ENCODE measurements around the gene HDGFL3. TPM values are rescaled to one million over a fixed set of nuclear protein-coding genes. Genes with fewer than 3 reads are reported as not detected.

HDGFL3 gene
- polyA plus RNA-seq, 2 of the 4 experiments (the other 2 are of a cell fraction), result 47.4 to 91.2 TPM

GRCh38 chr15:83203543-83203942 lies 4.1 kb downstream of the HDGFL3 start:
- no peaks in the 10 kb centered on the region for H3K9me3 ChIP-seq
- DNase-seq (ENCODE audit: low read depth in 1 of 2, low spot score in 1 of 2) (no peak), FAIRE-seq (peak; percentile 46), ATAC-seq (no peak)
- TF ChIP-seq HEYL (CRISPR knock-in tag; IDR thresholded peaks at IDR 0.05) (no peak), ESRRA (IDR thresholded peaks at IDR 0.05; ENCODE audit: borderline replicate concordance, low read length) (no peak), HOXB5 (CRISPR knock-in tag; IDR thresholded peaks at IDR 0.05) (no peak), POLR2A (IDR thresholded peaks at IDR 0.05; ENCODE audit: low read length) (no peak), JUNB (IDR thresholded peaks at IDR 0.05) (no peak), PHF8 (IDR thresholded peaks at IDR 0.05; ENCODE audit: borderline replicate concordance, low read depth) (no peak), CHD2 (IDR thresholded peaks at IDR 0.05; ENCODE audit: low read length, partially characterized antibody) (no peak), MAX (IDR thresholded peaks at IDR 0.05) (no peak), NFE2L2 (conservative IDR thresholded peaks at IDR 0.05; ENCODE audit: low read length) (no peak), RCOR1 (IDR thresholded peaks at IDR 0.05; ENCODE audit: low read depth, low read length) (no peak), CBX8 (IDR thresholded peaks at IDR 0.05) (no peak), USF2 (IDR thresholded peaks at IDR 0.05) (no peak), ELK1 (IDR thresholded peaks at IDR 0.05; ENCODE audit: low read depth, low read length) (no peak), RAD21 (conservative IDR thresholded peaks at IDR 0.05 in 1 of 2, IDR thresholded peaks at IDR 0.05 in 1 of 2) (no peak), ZFP36 (IDR thresholded peaks at IDR 0.05; ENCODE audit: borderline replicate concordance, partially characterized antibody) (no peak), RARB (CRISPR knock-in tag; IDR thresholded peaks at IDR 0.05) (no peak)
- H3K4me1 ChIP-seq, result peaks cover 29% of the 10 kb centered on the region
- H3K4me3 ChIP-seq, result no peak overlapping the region
- WGBS (ENCODE audit: missing lambda C conversion rate), result 88% methylated on average over 4 of the region's 4 CpGs
- ChIA-PET POLR2A (no interaction called here), CTCF (no interaction called here)
- no peak overlapping the region for H3K27ac ChIP-seq
- H3K4me2 ChIP-seq, result no peak overlapping the region

- TF ChIP-seq HOXA7 (CRISPR knock-in tag; IDR thresholded peaks at IDR 0.05), result no peak
- TF ChIP-seq RNF2 (IDR thresholded peaks at IDR 0.05; ENCODE audit: borderline replicate concordance, low read depth), result no peak
- TF ChIP-seq REST (IDR thresholded peaks at IDR 0.05), result no peak
- TF ChIP-seq MAX (IDR thresholded peaks at IDR 0.05), result no peak
- no peak for TF ChIP-seq EP300 (IDR thresholded peaks at IDR 0.05)
- TF ChIP-seq ZC3H11A (IDR thresholded peaks at IDR 0.05), result no peak
- no peak for TF ChIP-seq FOSB (CRISPR knock-in tag; IDR thresholded peaks at IDR 0.05)
- no peak for TF ChIP-seq CHD4 (IDR thresholded peaks at IDR 0.05; ENCODE audit: borderline replicate concordance)
- TF ChIP-seq EHF (CRISPR knock-in tag; IDR thresholded peaks at IDR 0.05), result no peak
- TF ChIP-seq CEBPB (IDR thresholded peaks at IDR 0.05), result no peak
- no peak for TF ChIP-seq FOSL2 (IDR thresholded peaks at IDR 0.05)
- TF ChIP-seq FOSL2 (CRISPR knock-in tag; IDR thresholded peaks at IDR 0.05), result no peak
- no peak for TF ChIP-seq USF2 (IDR thresholded peaks at IDR 0.05)
- TF ChIP-seq RAD21 (conservative IDR thresholded peaks at IDR 0.05 in 1 of 2, IDR thresholded peaks at IDR 0.05 in 1 of 2), result no peak
- no peak for TF ChIP-seq ZSCAN20 (CRISPR knock-in tag; IDR thresholded peaks at IDR 0.05)
- H3K4me2 ChIP-seq, result no peak overlapping the region
- FAIRE-seq, result peak; percentile 46
Observed at GRCh38 chr15:83200589-83200988, 7.0 kb downstream of the HDGFL3 start.

More at GRCh38 chr15:83200589-83200988, 7.0 kb downstream of the HDGFL3 start:
- no peak for DNase-seq (ENCODE audit: low read depth in 1 of 2, low spot score in 1 of 2)
- ATAC-seq, result no peak
- ChIA-PET CTCF (no interaction called here), POLR2A (no interaction called here)
- H3K27ac ChIP-seq, result no peak overlapping the region
- no peaks in the 10 kb centered on the region for H3K9me3 ChIP-seq
- H3K4me3 ChIP-seq, result no peak overlapping the region
- peaks cover 31% of the 10 kb centered on the region for H3K4me1 ChIP-seq
